ENCODE data around the gene MOXD1. TPM values are rescaled to one million over a fixed set of nuclear protein-coding genes. Genes with fewer than 3 reads are reported as not detected.

The MOXD1 gene
- total RNA-seq, 4 donors from 2014 or later, result 1.5 to 12.4 (median 3.5) TPM

DNA sequence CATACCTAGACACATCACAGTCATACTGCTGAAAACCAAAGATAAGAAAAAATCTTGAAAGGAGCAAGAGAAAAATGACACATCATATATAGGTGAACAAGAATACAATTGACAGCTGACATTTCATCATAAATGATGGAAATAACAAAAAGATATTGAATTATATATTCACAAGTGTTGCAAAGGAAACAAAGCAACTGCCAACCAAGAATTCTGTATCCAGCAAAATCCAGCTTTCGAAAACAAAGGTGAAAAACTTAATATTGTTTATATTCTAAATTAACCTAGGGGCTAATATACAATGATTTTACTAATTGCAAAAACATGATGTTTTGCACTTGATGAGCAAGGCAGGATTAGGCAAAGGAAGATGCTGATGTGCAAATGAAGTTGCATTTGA is 84.3 kb downstream of the MOXD1 start:
- TF ChIP-seq, protein P1, sequence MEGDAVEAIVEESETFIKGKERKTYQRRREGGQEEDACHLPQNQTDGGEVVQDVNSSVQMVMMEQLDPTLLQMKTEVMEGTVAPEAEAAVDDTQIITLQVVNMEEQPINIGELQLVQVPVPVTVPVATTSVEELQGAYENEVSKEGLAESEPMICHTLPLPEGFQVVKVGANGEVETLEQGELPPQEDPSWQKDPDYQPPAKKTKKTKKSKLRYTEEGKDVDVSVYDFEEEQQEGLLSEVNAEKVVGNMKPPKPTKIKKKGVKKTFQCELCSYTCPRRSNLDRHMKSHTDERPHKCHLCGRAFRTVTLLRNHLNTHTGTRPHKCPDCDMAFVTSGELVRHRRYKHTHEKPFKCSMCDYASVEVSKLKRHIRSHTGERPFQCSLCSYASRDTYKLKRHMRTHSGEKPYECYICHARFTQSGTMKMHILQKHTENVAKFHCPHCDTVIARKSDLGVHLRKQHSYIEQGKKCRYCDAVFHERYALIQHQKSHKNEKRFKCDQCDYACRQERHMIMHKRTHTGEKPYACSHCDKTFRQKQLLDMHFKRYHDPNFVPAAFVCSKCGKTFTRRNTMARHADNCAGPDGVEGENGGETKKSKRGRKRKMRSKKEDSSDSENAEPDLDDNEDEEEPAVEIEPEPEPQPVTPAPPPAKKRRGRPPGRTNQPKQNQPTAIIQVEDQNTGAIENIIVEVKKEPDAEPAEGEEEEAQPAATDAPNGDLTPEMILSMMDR (IDR thresholded peaks at IDR 0.05; ENCODE audit: low read depth), result no peak

GRCh38 chr6:132314432-132314831 is 86.8 kb downstream of the MOXD1 start:
- TF ChIP-seq, protein P1 (IDR thresholded peaks at IDR 0.05; ENCODE audit: low read depth), result no peak

- TF ChIP-seq, protein P1 (IDR thresholded peaks at IDR 0.05; ENCODE audit: low read depth), result no peak
Measured at GRCh38 chr6:132310921-132311320, 90.4 kb downstream of the MOXD1 start.

DNA sequence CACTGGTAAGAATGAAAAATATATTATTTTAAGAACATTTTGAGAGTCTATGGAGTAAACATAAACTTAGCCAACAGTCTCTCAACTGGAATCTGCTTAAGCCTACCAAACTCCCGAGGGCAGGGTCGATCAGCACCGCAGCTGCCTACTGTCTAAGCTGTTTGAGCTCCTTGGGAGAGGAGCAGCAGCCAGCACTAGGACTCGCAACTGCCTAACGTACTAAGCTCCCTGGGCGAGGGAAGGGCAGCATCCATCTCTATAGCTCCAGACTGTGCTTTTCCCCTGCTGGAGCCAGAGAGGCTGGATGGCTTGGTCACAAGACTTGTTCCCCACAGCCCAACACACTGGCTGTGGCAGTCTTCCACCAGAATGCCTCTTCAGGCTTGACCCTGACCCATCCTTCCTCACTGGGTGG is 96.4 kb downstream of the MOXD1 start:
- TF ChIP-seq, protein P1 (IDR thresholded peaks at IDR 0.05; ENCODE audit: low read depth), result no peak

- TF ChIP-seq, protein P1 (IDR thresholded peaks at IDR 0.05; ENCODE audit: low read depth), result no peak
Measured at GRCh38 chr6:132300323-132300949, 100.8 kb downstream of the MOXD1 start.

- TF ChIP-seq, protein P1 (IDR thresholded peaks at IDR 0.05; ENCODE audit: low read depth), result no peak
Measured at GRCh38 chr6:132298344-132298949, 102.8 kb downstream of the MOXD1 start.

DNA sequence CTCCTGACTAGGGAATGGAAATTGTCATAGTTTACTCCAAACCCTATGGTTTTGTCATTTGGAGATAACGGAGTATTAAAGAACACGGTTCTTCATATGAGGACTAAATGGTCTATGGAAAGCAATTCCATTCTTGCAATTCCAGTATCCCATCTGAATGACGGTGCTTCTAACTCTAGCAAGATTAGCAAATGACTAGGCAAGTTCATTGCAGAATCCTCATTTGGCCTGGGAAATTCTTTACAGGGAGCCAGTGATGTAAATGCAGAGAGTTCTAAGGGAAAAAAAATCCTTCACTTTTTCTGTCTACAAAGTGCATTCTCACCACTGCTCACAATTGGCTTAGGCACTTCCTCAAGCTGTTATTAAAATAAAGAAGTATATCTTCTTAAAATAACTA is 111.5 kb downstream of the MOXD1 start:
- TF ChIP-seq, protein P1 (IDR thresholded peaks at IDR 0.05; ENCODE audit: low read depth), result no peak

All from subcutaneous adipose tissue (tissue), 4 donors.